HG02642 (cell line): ENCODE data around the gene HCN2.
A peak's percentile ranks its signal among the peaks of the same experiment; 100 is the strongest.
"Not testable (repeated sequence)": the region's sequence is repeated elsewhere in the genome, so short reads cannot be mapped to it uniquely, and the experiment has no call there.

Experiments
- ATAC-seq: cut with Tn5 transposase; IDR thresholded peaks from one replicate; pipeline ENCODE4 v1.9.1; 2021; ENCODE audit warnings: mild to moderate bottlenecking; ENCODE audit not compliant: unreplicated experiment, poor library complexity

HCN2 gene

DNA sequence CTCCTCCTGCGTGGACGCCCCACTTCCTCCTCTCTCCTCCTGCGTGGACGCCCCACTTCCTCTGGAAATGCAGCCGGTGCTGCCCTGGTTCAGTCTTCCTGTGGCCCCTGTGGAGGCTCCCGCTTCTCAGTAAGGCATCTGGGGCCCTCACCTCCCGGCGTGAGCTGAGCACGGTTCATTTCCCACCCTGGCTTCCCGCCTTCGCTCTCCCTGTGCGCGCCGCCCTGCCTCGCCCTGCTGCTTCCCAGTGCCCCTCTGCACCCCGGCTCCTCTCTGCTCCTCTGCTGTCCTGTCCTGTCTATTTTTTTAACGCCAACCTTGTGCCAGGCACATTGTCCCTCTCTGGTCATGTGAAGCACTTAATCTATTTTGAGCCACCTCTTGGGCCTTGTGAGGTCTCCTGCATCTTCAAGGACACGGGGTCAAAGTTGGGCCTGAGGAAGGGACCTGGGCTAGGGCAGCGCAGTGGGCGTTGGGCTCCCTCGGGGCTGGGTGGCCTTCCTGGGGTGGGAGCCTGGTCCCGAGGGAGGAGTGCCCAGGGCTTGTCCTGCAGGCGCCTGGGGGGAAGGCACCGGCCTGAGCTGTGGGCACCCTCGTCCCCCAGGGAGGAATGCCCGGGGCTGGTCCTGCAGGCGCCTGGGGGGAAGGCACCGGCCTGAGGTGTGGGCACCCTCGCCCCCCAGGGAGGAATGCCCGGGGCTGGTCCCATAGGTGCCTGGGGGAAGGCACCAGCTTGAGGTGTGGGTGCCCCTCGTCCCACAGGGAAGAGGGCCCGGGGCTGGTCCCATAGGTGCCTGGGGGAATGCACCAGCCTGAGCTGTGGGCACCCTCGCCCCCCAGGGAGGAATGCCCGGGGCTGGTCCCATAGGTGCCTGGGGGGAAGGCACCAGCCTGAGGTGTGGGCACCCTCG lies 13.0 kb downstream of the HCN2 start:
- no peak for ATAC-seq

DNA sequence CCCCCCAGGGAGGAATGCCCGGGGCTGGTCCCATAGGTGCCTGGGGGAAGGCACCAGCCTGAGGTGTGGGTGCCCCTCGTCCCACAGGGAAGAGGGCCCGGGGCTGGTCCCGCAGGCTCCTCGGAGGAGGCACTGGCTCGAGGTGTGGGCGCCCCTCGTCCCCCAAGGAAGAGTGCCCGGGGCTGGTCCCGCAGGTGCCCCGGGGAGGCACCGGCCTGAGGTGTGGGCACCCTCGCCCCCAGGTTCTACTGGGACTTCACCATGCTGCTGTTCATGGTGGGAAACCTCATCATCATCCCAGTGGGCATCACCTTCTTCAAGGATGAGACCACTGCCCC lies 13.6 kb downstream of the HCN2 start:
- ATAC-seq: not testable (repeated sequence)

DNA sequence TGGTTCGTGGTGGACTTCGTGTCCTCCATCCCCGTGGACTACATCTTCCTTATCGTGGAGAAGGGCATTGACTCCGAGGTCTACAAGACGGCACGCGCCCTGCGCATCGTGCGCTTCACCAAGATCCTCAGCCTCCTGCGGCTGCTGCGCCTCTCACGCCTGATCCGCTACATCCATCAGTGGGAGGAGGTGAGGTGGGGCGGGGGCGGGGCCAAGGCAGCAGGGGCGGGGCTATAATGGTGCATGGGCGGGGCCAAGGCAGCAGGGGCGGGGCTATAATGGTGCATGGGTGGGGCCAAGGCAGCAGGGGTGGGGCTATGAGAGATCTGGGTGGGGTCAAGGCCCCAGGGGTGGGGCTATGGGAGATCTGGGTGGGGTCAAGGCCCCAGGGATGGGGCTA lies 14.1 kb downstream of the HCN2 start:
- not testable (repeated sequence) for ATAC-seq

DNA sequence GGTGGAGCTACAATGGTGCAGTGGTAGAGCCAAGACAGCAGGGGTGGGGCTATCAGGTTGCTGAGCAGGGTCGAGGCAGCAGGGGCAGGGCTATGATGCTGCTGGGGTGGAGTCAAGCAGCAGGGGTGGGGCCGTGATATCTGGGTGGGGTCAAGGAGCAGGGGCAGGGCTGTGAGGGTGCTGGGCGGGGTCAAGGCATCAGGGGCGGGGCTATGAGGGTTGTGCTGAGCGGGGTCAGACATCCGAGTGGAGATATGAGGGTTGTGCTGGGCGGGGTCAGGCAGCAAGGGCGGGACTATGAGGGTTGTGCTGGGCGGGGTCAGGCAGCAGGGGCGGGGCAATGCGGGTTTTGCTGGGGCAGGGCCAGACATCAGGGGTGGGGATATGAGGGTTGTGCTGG lies 14.7 kb downstream of the HCN2 start:
- no peak for ATAC-seq

DNA sequence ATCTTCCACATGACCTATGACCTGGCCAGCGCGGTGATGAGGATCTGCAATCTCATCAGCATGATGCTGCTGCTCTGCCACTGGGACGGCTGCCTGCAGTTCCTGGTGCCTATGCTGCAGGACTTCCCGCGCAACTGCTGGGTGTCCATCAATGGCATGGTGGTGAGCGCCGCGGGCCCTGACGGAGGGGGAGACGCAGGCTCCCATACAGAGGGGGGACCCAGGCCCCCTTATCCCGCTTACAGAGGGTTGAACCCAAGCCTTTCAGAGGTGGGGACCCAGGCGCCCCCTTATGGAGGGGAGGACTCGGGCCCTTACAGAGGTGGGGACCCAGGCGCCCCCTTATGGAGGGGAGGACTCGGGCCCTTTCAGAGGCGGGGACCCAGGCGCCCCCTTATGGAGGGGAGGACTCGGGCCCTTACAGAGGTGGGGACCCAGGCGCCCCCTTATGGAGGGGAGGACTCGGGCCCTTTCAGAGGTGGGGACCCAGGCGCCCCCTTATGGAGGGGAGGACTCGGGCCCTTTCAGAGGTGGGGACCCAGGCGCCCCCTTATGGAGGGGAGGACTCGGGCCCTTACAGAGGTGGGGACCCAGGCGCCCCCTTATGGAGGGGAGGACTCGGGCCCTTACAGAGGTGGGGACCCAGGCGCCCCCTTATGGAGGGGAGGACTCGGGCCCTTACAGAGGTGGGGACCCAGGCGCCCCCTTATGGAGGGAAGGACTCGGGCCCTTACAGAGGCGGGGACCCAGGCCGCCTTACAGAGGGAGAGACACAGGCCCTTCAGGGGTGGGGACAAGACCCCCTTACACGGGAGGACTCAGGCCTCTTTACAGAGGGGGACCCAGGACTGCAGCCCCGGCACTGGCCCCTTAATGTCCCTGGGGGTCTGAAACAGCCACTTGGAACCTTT lies 15.6 kb downstream of the HCN2 start:
- ATAC-seq: not testable (repeated sequence)

DNA sequence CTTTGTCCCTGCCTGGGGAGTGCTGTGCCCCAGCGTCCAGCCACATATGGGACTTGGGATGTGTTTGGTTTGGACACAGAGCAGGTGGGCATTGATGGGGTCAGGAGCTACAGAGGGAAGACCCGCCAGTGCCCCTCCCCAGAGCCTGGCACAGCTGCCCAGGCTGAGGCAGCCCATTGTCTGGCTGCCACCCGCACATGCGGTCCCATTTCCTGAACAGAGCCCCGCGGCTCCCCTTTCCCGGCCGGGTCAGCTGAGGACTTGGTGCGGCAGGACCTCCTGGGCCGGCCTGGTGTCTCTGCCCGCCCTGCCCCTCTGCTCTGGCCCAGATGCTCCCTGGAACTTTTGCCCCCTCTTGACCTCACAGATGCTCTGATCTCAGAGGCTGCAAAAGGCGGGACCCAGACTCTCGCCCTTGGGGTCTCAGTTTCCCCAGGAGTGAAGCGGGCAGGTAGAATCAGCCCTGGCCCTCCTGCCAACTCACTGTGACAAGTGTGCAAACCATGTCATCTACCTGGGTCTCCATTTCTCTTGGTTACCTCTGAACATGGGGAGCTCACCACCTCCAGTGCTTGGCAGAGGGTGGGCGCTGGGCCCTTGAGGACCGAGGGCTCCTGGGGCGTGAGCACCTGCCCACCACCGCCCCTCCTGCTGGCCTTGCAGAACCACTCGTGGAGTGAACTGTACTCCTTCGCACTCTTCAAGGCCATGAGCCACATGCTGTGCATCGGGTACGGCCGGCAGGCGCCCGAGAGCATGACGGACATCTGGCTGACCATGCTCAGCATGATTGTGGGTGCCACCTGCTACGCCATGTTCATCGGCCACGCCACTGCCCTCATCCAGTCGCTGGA lies 17.8 kb downstream of the HCN2 start:
- ATAC-seq: no peak

DNA sequence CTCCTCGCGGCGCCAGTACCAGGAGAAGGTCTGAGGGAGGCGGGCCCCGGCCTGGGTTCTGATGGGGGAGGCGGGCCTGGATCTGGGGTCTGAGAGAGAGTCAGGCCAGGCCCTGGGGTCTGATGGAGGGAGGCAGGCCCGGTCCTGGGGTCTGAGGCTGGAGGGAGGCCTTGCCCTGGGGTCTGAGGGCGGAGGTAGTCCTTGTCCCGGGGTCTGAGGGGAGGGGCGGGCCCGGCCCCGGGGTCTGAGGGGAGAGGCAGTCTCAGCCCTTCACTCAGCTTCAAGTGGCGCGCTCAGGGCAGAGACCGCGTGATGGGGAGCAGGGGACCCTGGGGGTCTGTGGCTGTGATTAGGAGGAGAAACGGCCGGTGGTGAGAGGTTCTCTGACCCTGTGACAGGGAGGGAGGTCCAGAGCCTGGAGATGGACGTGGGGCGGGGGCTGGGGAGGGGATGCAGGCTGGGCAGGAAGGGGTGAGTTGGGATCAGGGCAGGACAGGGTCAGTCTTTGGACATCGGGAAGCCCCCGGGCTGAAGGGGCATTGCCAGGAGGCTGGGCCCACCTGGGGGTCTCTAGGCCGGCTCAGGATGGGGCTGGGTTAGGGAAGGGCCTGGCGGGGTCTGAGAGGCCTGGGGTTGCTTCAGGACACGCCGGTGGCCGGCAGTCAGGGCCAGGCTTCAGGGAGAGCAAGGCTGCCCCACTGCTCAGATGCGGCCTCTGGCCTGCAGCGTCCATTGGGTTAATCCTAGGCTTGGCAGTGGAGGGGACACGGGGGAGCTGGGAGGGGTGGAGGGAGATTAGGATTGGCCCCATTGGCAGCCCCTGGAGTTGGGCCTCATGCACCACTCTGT lies 18.7 kb downstream of the HCN2 start:
- ATAC-seq: no peak

DNA sequence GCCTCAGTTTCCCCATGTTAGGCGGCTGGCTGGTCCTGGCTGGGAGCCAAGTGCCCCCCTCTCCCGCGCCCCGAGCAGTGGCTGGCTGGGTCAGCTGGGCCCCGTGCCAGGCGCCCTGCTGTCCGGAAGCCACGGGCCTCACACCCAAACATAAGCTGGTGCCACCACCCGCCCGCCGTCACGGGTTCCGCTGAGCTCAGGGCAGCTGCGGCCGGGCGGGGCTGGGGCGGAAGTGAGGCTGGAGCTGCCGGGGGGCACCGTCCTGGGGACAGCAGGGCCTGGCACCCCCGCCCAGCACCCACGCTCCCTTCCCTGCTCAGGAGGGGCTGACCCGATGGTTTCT lies 19.3 kb downstream of the HCN2 start:
- ATAC-seq: no peak

DNA sequence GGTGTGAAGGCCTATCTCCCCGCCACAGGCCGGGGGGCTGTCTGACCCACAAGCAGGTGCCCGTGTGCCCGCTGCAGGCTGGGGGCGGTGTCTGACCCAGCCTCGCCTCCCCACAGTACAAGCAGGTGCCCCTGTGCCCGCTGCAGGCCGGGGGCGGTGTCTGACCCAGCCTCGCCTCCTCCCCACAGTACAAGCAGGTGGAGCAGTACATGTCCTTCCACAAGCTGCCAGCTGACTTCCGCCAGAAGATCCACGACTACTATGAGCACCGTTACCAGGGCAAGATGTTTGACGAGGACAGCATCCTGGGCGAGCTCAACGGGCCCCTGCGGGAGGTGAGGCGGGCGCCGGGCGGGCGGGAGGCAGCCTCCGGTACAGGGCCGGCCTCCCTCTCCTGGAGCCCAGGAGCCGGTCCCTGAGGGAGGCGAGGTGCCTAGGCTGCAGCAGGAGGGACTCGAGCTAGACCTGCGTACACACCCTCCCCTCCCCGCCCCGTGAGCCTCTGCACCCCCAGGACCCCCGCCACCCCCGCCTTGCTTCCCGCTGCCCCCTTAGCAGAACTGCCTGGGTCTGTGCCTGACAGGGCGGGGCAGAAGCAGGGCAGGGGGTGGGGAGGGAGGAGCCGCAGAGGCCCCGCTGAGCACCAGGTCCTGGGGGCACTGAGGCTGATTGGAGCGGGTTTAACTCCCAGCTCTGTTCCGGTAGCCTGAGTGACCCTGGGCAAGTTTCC lies 20.6 kb downstream of the HCN2 start:
- ATAC-seq: peak; percentile 32

DNA sequence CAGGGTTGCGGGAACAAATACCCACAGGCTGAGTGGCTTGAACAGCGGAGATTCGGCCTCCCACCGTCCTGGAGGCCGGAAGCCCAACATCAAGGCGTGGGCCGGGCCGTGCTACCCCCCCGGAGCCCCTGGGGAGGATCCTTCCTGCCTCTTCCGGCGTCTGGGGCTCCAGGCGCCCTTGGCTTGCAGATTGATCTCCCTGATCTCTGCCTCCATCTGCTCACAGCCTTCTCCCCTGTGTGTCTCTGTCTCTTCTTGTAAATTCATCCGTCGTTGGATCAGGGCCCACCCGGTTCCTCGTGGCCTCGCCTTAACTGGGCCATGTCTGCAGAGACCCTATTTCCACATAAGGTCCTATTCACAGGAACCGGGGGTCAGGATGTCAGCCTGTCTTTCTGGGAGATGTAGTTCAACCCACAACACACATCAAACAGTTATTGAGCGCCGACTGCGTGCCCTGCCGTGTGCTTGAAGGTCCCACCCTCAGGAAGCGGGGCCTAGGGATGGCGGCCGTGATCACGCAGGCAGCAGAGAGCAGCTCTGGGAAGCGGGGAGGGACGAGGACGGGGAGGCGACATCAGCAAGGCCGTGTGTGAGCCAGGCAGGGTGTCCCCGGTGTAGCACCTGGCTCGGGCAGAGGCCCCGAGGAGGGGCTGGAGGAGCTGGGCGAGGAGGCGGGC lies 21.3 kb downstream of the HCN2 start:
- peak; percentile 46 for ATAC-seq

DNA sequence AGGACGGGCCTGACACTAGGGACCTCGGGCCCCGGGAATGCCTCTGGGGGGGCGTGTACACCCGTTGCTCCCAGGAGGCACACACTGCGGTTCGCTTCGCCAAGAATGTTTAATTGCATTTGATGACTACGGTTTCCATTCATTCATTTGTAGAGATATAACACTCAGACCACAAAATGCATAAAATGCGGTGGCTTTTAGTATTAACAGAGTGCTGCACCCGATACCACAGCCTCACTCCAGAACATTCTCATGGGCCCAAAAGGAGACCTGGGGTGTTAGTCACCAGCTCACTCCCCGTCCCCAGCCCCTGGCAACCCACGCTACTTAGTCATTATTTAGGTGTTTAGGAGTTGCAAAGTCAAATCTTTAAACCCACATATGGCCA lies 21.8 kb downstream of the HCN2 start:
- ATAC-seq: no peak

DNA sequence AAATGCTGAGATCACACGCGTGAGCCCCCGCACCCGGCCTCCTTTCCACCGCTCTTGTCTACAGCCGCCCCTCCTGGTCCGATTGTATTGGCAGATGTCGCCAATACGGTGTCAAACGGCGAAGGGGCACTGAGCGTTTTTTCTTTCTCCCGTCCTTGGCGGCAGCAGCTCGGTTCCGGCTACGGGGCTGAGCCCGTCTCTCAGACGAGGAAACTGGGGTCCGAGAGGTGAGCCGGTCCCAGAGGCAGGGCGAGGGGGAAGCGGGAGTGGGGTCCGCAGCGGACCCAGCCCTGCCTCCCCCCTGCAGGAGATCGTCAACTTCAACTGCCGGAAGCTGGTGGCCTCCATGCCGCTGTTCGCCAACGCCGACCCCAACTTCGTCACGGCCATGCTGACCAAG lies 23.3 kb downstream of the HCN2 start:
- no peak for ATAC-seq

DNA sequence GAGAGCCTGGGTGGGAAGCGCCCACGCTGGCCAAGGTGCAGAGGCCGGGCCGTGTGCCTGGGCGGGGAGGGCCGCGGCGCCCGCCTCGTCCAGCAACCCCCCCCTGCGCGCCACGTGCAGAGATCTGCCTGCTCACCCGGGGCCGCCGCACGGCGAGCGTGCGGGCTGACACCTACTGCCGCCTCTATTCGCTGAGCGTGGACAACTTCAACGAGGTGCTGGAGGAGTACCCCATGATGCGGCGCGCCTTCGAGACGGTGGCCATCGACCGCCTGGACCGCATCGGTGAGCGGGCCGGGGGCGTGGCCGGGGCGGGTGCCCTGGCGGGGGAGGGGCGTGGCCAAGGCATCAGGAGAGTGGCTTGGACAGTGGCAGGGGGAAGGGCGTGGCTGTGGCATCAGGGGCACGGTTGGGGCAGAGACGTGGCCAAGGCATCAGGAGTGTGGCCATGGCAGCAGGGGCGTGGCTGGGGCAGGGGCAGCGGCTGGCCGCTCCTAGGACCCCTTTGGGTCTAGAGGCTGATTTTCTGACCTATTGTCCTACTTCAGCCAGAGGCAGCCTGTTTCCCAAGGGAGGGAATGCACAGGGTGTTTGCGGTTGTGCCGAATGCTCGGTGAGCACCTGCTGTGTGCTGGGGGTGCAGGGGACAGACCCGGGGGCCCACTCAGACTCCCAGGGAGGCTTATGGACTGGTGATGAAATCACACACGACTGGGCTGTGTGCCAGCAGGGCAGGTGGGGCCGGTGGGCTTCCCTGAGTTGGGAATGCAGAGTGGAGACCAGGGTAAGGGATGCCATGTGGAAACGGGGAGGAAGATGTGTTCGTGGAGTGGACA lies 24.3 kb downstream of the HCN2 start:
- ATAC-seq: no peak

DNA sequence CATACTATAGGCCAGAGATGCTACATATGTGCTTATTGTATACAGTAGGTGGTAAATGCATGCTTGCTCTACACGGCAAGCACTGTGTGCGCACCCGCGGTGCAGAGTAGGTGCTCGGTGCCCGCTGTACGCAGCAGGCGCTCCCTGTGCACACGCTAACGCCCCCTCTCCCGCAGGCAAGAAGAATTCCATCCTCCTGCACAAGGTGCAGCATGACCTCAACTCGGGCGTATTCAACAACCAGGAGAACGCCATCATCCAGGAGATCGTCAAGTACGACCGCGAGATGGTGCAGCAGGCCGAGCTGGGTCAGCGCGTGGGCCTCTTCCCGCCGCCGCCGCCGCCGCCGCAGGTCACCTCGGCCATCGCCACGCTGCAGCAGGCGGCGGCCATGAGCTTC lies 25.9 kb downstream of the HCN2 start:
- no peak for ATAC-seq

DNA sequence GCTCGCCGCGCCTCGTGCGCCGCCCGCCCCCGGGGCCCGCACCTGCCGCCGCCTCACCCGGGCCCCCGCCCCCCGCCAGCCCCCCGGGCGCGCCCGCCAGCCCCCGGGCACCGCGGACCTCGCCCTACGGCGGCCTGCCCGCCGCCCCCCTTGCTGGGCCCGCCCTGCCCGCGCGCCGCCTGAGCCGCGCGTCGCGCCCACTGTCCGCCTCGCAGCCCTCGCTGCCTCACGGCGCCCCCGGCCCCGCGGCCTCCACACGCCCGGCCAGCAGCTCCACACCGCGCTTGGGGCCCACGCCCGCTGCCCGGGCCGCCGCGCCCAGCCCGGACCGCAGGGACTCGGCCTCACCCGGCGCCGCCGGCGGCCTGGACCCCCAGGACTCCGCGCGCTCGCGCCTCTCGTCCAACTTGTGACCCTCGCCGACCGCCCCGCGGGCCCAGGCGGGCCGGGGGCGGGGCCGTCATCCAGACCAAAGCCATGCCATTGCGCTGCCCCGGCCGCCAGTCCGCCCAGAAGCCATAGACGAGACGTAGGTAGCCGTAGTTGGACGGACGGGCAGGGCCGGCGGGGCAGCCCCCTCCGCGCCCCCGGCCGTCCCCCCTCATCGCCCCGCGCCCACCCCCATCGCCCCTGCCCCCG lies 26.5 kb downstream of the HCN2 start:
- no peak for ATAC-seq

DNA sequence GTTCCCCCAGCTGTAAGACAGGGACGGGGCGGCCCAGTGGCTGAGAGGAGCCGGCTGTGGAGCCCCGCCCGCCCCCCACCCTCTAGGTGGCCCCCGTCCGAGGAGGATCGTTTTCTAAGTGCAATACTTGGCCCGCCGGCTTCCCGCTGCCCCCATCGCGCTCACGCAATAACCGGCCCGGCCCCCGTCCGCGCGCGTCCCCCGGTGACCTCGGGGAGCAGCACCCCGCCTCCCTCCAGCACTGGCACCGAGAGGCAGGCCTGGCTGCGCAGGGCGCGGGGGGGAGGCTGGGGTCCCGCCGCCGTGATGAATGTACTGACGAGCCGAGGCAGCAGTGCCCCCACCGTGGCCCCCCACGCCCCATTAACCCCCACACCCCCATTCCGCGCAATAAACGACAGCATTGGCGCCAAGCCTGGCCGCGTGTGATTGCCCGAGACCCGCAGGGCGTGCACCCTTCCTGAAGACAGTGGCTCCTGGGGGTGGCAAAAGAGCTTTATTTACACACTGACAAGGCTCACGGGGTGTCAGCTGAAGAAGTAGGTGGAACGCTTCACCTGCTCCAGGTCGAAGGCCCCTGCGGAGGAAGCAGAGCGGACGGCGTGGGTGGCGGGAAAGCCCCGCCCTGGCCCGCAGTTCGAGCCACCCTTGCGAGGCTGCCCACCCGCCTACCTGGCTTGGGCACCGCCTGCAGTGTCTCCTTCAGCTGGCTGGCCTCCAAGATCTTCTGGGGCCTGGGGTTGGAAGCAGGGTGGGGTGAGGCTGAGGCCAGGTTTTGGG lies 27.3 kb downstream of the HCN2 start:
- ATAC-seq: no peak
